Breast epithelium (tissue), 3 donors: Measurements from ENCODE around the gene SRRT.

ENCODE experiments used
- CTCF ChIP-seq, 3 donors: fragments of 450-650 bp; IDR thresholded peaks; one replicate each; pipeline ENCODE4 v1.5.1; 2016 to 2017; ENCODE audit warnings: antibody characterized with exemption in 3 of 3, mild to moderate bottlenecking in 3 of 3, moderate library complexity in 3 of 3
- POLR2A ChIP-seq: fragments of 450-650 bp; IDR thresholded peaks from one replicate; pipeline ENCODE4 v1.6.1; 2016; ENCODE audit warnings: antibody characterized with exemption, mild to moderate bottlenecking, moderate library complexity
- POLR2AphosphoS5 ChIP-seq, 3 donors: sonication (generic); formaldehyde crosslinking; IDR thresholded peaks; one replicate each; pipeline ENCODE4 v1.6.1; 2017; ENCODE audit warnings: antibody characterized with exemption in 3 of 3

GRCh38 chr7:100839361-100839760 is 35.5 kb upstream of the SRRT start:
- TF ChIP-seq POLR2AphosphoS5 (IDR thresholded peaks at IDR 0.05) (no peak), CTCF (IDR thresholded peaks at IDR 0.05) (no peak), POLR2A (no peak)
